ENCODE data around the gene VARS1.
"Not testable (repeated sequence)": the region's sequence is repeated elsewhere in the genome, so short reads cannot be mapped to it uniquely, and the experiment has no call there.

Gene VARS1
- total RNA-seq = 53.1 to 118 (median 54.4) reads per million in 4 experiments

DNA sequence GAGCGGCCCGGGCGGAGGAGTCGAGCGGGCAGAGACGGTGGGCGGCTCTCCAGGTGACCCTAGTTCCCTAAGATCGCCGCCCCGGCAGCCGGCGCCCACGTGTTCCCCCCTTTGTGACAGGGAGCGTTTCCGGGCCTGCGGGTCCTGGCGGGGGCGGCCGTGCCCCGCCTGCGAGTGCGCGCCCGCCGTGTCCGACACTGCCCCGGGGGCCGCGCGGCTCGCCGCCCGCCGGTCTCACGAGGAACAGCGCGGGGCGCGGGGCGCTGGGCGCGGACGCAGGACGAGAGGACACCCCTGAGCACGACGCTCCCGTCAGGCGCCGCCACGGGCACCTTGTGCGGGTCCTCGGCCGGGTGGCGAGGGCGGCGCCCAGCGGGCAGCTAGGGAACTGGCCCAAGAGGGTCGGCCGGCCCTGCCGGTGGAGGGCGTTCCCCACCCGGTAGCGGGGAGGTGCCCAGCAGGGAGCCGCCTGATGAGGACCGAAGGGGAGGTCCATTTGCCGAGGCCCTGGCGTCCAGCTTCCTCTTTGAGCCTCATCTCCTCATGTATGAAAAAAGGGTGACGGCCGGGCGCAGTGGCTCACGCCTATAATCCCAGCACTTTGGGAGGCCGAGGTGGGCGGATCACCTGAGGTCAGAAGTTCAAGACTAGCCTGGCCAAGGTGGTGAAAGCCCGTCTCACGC, at the start of gene VARS1:
VARS1 (minus strand) TSS at position 137 of the 683 bp plus-strand sequence. CDS start 535 bp downstream, outside the sequence.
- peak; percentile 68 for DNase-seq

DNA sequence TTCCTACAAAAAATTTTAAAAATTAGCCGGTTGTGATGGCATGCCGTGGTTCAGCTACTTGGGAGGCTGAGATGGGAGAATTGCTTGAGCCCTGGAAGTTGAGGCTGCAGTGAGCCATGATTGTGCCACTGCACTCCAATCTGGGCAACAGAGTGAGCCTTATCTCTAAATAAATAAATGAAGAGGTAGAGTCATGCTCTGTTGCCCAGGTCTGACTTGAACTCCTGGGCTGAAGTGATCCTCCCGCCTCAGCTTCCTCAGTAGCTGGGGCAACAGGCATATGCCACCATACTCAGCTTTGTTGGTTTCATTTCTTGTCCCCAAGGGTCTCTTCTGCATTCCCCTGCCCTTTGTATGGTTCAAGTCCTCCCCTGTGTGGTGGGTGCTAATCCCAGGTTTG, 49.0 kb upstream of the VARS1 start:
- no peak for DNase-seq

DNA sequence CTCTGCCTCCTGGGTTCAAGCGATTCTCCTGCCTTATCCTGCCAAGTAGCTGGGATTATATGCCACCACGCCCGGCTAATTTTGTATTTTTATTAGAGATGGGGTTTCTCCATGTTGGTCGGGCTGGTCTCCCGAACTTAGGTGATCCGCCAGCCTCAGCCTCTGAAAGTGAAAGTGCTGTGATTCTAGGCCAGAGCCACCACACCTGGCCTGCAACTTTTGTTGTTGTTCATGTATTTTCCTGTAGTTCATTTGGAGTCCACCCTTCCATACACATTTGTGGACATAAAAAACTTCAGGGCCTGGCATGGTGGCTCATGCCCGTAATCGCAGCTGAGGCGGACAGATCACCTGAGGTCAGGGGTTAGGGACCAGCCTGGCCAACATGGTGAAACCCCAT, 46.5 kb upstream of the VARS1 start:
- no peak for DNase-seq

DNA sequence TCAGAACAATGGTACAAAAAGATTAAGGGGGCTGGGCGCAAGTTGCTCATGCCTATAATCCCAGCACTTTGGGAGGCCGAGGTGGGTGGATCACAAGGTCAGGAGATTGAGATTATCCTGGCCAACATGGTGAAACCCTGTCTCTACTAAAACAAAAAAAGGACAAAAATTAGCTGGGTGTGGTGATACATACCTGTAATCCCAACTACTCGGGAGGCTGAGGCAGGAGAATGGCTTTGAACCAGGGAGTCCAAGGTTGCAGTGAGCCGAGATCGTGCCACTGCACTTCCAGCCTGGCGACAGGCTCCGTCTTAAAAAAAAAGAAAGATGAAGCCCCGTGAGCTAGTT, 44.2 kb upstream of the VARS1 start:
- DNase-seq = not testable (repeated sequence)

DNA sequence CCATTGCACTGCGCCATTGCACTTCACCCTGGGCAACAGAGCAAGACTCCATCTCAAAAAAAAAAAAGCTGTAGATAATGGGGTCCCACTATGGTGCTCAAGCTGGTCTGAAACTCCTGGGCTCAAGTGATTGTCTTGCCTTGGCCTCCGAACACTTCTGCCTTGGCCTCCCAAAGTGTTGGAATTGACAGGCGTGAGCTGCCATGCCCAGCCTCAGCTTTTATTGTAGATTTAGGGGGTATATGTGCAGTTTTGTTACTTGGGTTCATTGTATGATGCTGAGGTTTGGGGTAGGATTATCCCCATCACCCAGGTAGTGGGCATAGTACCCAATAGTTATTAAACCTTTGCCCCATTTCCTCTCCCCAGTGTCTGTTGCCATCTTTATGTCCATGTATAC, 43.4 kb upstream of the VARS1 start:
- DNase-seq = no peak

DNA sequence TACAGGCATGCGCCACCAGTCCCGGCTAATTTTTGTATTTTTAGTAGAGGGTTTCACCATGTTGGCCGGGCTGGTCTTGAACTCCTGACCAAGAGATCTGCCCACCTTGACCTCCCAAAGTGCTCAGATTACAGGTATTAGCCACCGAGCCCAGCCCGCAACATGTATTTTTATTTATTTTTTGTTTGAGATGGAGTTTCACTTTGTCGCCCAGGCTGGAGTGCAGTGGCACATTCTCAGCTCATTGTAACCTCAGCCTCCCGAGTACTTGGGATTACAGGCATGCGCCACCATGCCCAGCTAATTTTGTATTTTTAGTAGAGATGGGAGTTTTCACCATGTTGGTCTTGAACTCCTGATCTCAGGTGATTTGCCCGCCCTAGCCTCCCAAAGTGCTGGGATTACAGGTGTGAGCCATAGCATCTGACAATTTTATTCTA, 42.6 kb upstream of the VARS1 start:
- not testable (repeated sequence) for DNase-seq

DNA sequence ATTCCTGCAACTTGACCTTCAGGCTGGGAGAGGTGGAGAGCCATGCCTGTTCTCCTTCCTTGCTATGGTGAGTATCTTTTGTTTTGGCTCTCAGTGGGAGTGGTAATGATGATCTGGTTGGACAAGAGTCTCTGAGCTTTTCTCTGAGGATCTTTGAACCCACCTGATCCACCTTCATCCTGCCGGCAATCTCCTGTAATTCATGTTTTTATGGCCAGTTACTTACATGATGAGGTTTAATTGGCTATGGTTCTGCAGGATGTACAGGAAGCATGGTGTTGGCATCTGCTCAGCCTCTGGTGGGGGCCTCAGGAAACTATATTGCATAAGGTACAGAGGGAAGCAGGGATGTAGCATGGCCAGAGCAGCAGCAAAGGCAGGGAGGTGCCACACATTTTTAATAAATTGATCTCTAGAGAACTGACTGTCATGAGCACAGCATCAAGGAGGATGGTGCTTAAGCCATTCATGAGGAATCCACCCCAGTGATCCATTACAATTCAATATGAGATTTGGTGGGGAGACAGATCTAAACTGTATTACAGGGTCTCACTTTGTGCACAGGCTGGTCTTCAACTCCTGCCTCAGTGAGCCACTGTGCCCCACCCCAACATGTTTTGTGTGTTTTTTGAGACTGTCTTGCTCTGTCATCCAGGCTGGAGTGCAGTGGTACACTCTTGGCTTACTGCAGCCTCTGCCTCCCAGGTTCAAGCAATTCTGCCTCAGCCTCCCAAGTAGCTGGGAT, 42.0 kb upstream of the VARS1 start:
- DNase-seq = no peak

DNA sequence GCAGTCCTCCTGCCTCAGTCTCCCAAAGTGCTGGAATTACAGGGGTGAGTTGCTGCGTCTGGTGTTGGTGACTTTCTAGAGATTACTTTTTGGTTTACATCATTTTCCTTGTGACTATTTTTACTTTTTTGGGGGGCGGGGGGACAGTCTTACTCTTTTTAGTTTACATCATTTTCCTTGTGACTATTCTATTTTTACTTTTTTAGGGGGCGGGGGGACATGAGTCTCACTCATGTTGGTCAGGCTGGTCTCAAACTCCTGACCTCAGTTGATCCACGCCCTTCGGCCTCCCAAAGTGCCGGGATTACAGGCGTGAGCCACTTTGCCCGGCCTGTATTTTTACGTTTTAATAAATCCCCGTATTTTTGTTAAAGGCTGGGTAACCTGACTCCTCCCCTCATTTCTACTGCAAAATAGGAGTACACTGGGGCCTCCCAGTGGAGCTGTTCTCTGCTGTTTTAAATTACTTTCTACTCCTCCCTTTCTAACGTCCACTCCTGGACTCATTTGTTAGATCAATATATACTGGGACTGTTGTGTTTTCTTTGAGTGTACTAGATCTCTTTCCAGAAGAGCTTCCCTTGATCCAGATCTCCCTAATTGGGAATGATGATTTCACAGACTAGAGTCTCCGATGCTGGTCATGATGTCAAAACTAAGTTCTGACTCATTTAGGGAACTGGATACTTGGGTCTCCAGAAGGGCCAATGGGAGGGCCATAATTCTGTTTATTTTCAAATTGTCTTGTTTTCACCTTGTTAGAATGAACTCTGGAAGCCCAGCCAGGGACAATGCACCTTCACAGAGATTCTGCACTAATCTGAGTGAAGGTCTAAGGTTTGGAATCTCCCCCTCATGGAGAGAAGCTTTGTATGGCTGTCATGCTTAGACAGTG, 41.2 kb upstream of the VARS1 start:
- no peak for DNase-seq

DNA sequence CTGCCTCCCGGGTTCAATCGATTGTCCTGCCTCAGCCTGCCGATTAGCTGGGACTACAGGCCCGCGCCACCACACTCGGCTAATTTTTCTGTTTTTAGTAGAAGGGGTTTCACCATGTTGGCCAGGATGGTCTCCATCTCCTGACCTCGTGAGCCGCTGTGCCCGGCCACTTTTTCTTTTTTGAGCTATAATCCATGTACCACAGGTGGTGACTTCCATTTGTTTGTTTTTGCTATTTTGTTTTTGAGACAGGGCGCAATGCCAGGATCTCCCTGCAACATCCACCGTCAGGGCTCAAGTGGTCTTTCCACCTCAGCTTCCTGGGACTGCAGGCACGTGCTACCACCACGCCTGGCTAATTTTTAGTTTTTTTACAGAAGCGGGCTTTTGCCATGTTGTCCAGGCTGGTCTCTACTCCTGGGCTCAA, 40.5 kb upstream of the VARS1 start:
- no peak for DNase-seq

DNA sequence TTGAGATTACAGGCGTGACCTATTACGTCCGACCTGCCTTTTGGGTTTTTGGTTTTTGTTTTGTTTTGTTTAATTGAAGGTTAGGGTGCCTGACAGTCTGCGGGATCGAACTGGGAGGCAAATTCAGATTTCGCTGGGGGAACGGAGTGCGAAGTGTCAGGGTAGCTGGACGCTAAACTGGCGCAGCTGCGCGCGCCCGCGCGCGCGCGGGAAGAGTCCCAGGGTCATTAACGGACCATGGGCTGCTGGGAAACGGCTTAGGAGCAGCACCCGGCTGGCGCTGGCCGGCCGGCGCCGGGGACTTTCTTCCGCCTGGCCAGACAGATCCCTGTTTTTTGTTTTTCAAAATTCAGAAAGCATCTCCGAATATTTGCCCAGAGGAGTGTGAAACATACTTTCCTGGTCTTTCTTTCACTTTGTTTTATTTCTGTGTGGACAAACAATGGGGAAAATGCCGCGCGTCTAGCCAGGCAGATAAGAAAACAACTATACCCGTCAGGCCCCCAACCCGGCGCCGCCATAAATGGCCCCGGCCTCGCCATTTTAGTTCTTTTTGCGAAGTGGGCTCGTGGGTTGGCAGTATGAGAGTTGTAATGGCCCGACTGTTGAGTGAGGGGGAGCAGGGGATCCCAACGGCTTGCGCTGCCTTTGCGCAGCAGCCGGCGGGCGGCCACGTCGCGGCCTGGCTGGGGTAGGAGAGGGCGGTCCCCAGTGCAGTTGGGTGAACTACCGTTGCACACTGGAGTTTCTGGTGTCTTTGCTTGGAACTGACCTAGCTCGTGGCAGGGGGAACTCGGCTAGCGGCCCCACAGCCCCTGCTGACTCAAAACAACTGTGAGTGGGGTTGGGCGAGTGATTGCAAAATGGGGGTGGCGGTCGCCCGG, 39.1 kb upstream of the VARS1 start:
- peak; percentile 66 for DNase-seq

DNA sequence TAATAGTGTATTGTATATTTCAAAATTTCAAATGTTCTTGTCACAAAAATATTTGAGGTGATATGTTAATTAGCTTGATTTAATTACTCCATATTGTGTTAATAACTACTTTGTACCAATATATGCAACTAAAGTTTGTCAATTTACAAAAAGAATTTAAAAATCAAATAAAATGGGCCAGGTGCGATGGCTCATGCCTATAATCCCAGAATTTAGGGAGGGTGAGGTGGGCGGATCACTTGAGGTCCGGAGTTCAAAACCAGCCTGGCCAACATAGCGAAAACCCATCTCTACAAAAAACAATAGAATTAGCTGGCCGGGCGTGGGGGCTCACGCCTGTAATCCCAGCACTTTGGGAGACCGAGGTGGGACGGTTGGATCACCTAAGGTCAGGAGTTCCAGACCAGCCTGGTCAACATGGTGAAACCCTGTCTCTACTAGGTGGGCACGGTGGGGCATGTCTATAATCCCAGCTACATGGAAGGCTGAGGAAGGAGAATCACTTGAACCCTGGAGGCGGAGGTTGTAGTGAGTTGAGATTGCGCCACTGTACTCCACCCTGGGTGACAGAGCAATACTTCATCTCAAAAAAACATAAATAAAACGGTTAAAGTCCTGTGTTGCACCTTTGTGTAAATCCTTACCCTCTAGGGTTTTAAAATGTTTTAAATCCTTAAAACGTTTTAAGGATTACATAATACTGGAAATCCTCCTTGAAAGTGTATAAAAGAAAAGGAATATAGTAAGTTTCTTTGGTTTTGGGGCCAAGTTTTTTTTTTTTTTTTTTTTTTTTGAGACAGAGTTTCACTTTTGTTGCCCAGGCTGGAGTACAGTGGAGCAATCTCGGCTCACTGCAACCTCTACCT, 36.0 kb upstream of the VARS1 start:
- DNase-seq = no peak

DNA sequence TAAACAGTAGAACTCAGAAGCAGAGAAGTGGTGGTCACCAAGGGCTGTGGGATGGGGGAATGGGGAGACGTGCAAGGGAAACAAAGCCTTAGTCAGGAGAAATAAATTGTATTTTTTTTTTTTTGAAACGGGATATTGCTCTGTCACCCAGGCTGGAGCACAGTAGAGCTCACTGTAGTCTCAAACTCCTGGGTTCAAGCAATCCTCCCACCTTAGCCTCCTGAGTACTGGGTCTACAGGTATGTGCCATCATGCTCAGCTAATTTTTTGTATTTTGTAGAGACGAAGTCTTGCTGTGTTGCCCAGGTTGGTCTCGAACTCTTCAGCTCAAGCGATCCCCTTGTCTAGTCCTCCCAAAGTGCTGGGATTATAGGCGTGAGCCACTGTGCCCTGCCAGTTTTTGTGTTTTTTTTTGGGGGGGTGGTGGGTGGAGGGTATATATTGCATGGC, 35.4 kb upstream of the VARS1 start:
- DNase-seq = no peak

DNA sequence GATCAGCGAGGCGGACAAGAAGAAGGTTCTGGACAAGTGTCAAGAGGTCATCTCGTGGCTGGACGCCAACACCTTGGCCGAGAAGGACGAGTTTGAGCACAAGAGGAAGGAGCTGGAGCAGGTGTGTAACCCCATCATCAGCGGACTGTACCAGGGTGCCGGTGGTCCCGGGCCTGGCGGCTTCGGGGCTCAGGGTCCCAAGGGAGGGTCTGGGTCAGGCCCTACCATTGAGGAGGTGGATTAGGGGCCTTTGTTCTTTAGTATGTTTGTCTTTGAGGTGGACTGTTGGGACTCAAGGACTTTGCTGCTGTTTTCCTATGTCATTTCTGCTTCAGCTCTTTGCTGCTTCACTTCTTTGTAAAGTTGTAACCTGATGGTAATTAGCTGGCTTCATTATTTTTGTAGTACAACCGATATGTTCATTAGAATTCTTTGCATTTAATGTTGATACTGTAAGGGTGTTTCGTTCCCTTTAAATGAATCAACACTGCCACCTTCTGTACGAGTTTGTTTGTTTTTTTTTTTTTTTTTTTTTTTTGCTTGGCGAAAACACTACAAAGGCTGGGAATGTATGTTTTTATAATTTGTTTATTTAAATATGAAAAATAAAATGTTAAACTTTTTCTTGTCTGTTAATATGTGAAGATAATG, 34.2 kb upstream of the VARS1 start:
- DNase-seq = no peak

DNA sequence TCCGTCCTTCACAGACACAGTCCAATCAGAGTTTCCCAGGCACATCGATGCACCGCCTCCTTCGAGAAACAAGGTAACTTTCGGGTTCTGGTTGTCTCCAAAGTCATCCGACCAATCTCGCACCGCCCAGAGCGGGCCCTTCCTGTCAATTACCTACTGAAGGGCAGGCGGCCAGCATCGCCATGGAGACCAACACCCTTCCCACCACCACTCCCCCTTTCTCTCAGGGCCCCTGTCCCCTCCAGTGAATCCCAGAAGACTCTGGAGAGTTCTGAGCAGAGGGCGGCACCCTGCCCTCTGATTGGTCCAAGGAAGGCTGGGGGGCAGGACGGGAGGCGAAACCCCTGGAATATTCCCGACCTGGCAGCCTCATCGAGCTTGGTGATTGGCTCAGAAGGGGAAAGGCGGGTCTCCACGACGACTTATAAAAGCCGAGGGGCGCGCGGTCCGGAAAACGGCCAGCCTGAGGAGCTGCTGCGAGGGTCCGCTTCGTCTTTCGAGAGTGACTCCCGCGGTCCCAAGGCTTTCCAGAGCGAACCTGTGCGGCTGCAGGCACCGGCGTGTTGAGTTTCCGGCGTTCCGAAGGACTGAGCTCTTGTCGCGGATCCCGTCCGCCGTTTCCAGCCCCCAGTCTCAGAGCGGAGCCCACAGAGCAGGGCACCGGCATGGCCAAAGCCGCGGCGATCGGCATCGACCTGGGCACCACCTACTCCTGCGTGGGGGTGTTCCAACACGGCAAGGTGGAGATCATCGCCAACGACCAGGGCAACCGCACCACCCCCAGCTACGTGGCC, 31.9 kb upstream of the VARS1 start, which contains the start of gene HSPA1B:
HSPA1B (plus strand) TSS at position 453 of the 794 bp plus-strand sequence; CDS start at position 666, 213 bp downstream.
- peak; percentile 80 for DNase-seq

DNA sequence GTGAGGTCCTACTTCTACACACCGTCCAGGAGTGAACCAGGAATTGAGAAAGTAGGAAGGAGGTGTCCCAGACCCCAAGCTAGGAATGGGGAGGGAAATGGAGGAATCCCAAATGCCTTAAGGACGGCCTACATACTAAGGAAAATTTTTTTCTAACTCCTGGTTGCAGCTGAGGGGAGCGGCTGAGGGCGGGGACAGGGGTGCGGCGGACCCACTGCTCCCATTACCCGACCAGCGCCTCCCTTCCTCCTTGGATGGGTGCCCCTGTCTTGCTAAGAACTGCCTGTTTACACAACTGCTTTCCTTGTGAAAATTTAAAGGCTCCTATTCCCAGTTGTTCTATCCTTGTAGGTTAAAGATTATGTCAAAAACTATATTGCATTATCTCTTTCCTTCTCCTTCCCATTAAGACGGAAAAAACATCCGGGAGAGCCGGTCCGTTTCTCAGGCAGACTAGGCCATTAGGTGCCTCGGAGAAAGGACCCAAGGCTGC, 31.3 kb upstream of the VARS1 start:
- DNase-seq = no peak

DNA sequence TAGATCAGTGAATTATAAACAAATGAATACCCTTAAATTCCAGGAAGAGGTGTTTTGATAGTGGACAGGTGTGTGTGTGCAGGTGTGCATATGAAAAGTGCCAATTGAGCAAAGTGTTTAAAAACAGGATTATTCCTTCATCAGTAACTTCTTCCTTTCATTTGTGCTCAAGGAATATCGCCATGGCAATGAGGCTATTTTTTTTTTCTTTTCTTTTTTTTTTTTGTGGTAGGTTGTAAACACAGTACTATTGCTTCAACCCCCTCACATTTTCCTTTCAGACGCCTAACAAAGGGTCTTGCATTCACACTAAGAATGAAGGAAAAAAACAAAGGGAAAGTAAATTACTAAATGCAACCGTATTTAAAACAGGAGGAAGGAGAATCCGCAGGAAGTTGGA, 30.0 kb upstream of the VARS1 start:
- no peak for DNase-seq

DNA sequence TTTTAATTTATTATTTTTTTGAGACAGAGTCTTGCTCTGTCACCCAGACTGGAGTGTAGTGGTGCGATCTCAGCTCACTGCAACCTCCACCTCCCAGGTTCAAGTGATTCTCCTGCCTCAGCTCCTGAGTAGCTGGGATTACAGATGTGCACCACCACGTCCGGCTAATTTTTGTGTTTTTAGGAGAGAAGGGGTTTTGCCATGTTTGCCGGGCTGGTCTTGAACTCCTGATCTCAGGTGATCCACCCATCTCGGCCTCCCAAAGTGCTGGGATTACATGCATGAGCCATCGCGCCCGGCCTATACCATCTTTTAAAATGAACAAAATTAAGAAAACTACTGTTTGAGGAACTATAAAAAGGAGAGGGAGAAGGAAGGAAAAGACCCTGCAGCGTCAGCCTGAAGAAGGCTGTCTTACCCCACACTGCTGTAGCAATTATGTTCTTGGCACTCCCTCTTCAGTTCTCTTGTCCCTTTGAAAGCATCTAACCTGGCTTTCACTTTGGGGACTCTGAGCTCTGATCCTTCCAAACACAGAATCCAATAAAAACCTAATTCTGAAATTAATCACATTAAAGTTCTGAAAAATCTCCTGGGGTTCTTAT, 28.1 kb upstream of the VARS1 start:
- DNase-seq = not testable (repeated sequence)

DNA sequence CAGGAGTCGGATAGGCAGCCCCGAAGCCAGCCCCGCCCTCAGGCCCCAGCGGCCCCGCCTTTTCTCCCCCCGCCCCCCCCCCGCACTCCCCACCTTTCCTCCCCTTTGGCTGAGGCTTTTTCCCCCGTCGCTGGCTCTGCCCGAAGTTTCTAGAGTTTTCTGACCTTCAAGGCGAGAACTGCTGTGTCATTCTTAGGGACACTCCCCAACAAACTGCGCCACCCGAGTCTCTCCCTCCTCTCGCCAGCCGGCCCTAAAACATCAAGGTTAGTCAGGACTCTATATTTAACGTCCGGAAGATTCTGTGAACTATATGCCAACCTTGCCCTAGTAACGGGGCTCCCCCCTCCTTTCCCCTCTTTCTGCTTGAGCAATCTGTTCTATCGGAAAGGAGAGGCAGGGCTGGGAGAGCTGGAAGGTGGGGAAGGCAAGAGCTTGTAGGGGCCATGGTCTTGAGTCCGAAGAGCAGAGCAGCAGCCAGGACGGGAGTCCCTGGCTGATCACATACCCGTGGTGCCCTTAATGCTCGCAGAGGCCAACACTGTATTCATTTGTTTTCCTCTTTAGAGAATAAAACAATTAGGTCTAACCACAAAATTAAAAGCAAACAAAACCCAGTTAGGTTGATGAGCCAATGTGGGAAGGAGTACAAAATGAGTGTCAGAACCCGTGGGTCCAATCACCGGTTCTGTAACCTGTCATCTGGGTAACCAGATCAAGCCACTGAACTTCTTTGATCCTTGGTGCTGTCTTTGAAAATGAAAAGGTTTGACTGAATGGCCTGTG, 26.7 kb upstream of the VARS1 start:
- peak; percentile 46 for DNase-seq
